OCI-LY1 (cell line): ENCODE measurements around the gene MUC5AC.
"Not testable (repeated sequence)": the region's sequence is repeated elsewhere in the genome, so short reads cannot be mapped to it uniquely, and the experiment has no call there.

ENCODE experiments used
- CTCF ChIP-seq: fragments of 200-600 bp; sonication (generic), shearing (Covaris generic); IDR thresholded peaks from 2 replicates; pipeline ENCODE4 v1.5.1; 2017; ENCODE audit warnings: mild to moderate bottlenecking, antibody characterized with exemption, low read length, moderate library complexity, mixed read lengths
- EZH2 ChIP-seq: fragments of 200-600 bp; sonication (generic), shearing (Covaris generic); IDR thresholded peaks from 2 replicates; pipeline ENCODE4 v1.8.0; 2017; ENCODE audit warnings: borderline replicate concordance, mixed run types, mild to moderate bottlenecking, antibody characterized with exemption, low read length, moderate library complexity, mixed read lengths

GRCh38 chr11:1215826-1216225 lies 58.1 kb downstream of the MUC5AC start:
- not testable (repeated sequence) for TF ChIP-seq CTCF, EZH2
